Ishikawa (cell line): ENCODE measurements around the gene ACTA2.

ENCODE experiments used
- CEBPB ChIP-seq: IDR thresholded peaks from 2 replicates; pipeline ENCODE4 v1.6.1; 2012
- CREB1 ChIP-seq: IDR thresholded peaks from 2 replicates; pipeline ENCODE4 v1.6.1; 2012; ENCODE audit warnings: low read depth
- EGR1 ChIP-seq: IDR thresholded peaks from 2 replicates; pipeline ENCODE4 v1.6.1; 2012
- EP300 ChIP-seq: IDR thresholded peaks from 2 replicates; pipeline ENCODE4 v1.6.1; 2012; ENCODE audit warnings: borderline replicate concordance
- FOXM1 ChIP-seq: IDR thresholded peaks from 2 replicates; pipeline ENCODE4 v1.6.1; 2012; ENCODE audit warnings: low read depth, borderline replicate concordance
- NFIC ChIP-seq: IDR thresholded peaks from 2 replicates; pipeline ENCODE4 v1.6.1; 2012
- RAD21 ChIP-seq: IDR thresholded peaks from 2 replicates; pipeline ENCODE4 v1.6.1; 2012; ENCODE audit warnings: low read depth
- TAF1 ChIP-seq: IDR thresholded peaks from 2 replicates; pipeline ENCODE4 v1.6.1; 2012; ENCODE audit warnings: low read depth, mild to moderate bottlenecking
- TCF12 ChIP-seq: IDR thresholded peaks from 2 replicates; pipeline ENCODE4 v1.6.1; 2012; ENCODE audit warnings: low read depth
- TEAD4 ChIP-seq: IDR thresholded peaks from 2 replicates; pipeline ENCODE4 v1.6.1; 2012
- YY1 ChIP-seq: IDR thresholded peaks from 2 replicates; pipeline ENCODE4 v1.6.1; 2012; ENCODE audit warnings: low read depth
- ZBTB7A ChIP-seq: IDR thresholded peaks from 2 replicates; pipeline ENCODE4 v1.6.1; 2012; ENCODE audit warnings: low read depth
- TF ChIP-seq, protein P1 (sequence below): IDR thresholded peaks from 2 replicates; pipeline ENCODE4 v1.6.1; 2012; ENCODE audit warnings: low read depth, mild to moderate bottlenecking
- TF ChIP-seq, protein P2 (sequence below): IDR thresholded peaks from 2 replicates; pipeline ENCODE4 v1.6.1; 2012
- TF ChIP-seq, protein P3 (sequence below): IDR thresholded peaks from 2 replicates; pipeline ENCODE4 v1.6.1; 2012

ACTA2 gene

DNA sequence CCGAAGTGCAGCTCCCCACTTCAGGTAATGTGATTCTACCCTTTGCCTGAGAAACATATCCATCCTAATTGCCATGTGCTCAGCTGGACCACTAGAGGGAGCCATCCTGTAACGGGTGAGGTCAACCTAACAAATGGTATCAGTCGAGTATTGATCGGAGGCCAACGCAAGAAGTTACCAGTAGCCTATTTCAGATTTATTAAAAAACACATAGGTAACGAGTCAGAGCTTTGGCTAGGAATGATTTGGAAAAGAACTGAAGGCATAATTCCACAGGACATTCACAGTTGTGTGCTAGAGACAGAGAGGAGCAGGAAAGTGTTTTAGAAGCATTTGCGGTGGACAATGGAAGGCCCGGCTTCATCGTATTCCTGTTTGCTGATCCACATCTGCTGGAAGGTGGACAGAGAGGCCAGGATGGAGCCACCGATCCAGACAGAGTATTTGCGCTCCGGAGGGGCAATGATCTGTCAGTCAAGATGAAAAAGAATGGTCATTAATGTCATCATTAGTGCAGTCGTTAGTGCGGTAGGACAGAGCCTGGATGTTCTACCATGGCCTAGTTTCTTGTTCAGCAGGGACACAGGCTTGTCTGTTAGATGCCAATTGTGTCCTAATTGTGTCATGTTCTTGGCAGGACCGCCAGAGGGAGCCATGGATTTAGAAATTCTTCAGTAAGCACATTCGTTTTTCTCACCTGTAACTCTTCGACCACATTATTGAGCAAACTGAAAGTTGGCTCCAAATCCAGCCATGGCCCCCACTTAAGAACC lies 17.5 kb downstream of the ACTA2 start:
- TF ChIP-seq YY1 (peak; percentile 27; the same call in 1 of the 2 replicates), TEAD4 (peak; percentile 17; the same call in 1 of the 2 replicates), TCF12 (no peak), CREB1 (no peak), ZBTB7A (no peak), CEBPB (no peak), RAD21 (peak; percentile 97), EP300 (no peak), NFIC (no peak), FOXM1 (no peak), EGR1 (no peak), TAF1 (no peak; the same call in 1 of the 2 replicates)
- TF ChIP-seq, protein P1, sequence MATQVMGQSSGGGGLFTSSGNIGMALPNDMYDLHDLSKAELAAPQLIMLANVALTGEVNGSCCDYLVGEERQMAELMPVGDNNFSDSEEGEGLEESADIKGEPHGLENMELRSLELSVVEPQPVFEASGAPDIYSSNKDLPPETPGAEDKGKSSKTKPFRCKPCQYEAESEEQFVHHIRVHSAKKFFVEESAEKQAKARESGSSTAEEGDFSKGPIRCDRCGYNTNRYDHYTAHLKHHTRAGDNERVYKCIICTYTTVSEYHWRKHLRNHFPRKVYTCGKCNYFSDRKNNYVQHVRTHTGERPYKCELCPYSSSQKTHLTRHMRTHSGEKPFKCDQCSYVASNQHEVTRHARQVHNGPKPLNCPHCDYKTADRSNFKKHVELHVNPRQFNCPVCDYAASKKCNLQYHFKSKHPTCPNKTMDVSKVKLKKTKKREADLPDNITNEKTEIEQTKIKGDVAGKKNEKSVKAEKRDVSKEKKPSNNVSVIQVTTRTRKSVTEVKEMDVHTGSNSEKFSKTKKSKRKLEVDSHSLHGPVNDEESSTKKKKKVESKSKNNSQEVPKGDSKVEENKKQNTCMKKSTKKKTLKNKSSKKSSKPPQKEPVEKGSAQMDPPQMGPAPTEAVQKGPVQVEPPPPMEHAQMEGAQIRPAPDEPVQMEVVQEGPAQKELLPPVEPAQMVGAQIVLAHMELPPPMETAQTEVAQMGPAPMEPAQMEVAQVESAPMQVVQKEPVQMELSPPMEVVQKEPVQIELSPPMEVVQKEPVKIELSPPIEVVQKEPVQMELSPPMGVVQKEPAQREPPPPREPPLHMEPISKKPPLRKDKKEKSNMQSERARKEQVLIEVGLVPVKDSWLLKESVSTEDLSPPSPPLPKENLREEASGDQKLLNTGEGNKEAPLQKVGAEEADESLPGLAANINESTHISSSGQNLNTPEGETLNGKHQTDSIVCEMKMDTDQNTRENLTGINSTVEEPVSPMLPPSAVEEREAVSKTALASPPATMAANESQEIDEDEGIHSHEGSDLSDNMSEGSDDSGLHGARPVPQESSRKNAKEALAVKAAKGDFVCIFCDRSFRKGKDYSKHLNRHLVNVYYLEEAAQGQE: no peak
- TF ChIP-seq, protein P2, sequence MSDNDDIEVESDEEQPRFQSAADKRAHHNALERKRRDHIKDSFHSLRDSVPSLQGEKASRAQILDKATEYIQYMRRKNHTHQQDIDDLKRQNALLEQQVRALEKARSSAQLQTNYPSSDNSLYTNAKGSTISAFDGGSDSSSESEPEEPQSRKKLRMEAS: 0 out of 2 replicates have a peak, but pooled peaks have one; percentile 40
- TF ChIP-seq, protein P3, sequence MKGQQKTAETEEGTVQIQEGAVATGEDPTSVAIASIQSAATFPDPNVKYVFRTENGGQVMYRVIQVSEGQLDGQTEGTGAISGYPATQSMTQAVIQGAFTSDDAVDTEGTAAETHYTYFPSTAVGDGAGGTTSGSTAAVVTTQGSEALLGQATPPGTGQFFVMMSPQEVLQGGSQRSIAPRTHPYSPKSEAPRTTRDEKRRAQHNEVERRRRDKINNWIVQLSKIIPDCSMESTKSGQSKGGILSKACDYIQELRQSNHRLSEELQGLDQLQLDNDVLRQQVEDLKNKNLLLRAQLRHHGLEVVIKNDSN: no peak

DNA sequence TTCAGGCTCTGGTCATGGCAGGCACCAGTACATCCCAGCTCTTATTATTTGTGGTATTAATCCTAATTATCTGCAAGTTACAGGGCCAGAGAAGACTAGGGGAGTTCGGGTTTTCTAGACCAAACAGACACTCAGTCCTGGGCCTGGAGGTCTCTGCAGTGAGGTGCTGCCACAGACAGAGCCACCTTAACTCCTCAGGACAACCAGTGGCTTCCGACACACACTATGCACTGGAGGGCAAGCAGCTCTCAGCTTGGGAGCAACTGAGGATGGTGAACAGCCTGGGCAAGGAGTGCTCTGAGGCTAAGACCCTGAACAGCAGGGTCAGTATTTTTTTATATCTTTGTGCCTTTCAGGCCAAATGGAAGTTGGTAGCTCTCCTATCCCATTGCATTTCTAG lies 19.0 kb downstream of the ACTA2 start:
- TF ChIP-seq CREB1: no peak
- no peak for TF ChIP-seq EGR1
- TF ChIP-seq TAF1: no peak
- TF ChIP-seq, protein P1: no peak
- no peak for TF ChIP-seq YY1
- TF ChIP-seq FOXM1: no peak
- no peak for TF ChIP-seq TEAD4
- no peak for TF ChIP-seq NFIC
- TF ChIP-seq, protein P2: no peak
- no peak for TF ChIP-seq TCF12
- no peak for TF ChIP-seq EP300
- TF ChIP-seq CEBPB: no peak

DNA sequence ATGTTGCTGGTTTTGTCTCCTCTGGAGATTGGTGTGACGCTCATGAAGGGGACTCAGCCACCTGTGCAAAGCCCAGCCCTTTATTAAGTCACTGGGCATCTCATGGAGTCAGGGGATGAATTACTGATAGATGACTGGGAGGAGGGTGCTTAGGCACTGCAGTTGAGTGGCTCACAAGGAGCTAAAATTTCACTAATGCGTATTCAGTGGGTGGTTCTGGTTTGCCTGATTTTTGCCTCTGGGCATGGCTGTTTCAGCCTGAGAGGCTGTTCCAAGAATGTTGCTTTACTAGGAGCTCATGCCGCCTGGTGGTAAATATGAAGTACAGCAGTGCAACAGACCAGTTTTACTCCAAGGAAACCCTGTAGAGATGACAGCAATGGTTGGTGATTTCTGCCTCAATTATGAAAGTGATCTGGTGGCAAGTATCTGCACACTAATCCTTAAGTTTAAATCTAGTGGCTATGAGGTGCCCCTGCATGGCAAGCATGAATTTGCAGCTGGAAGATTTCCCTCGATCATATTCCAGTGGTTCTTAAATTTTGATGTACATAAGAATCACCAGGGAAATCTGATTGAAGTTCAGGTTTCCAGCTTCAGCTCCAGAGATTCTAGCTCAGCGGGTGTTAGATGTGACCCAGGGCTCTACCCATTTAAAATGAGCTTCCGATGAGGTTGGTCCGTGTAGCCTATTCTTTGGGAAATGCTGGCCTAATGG lies 19.9 kb downstream of the ACTA2 start:
- TF ChIP-seq TCF12 (no peak), FOXM1 (no peak), YY1 (0 out of 2 replicates have a peak, but pooled peaks have one; percentile 32), EGR1 (no peak), ZBTB7A (no peak), EP300 (no peak), NFIC (peak; percentile 57), TEAD4 (peak; percentile 91), TAF1 (no peak; the same call in 1 of the 2 replicates), RAD21 (peak; percentile 98), CREB1 (no peak), CEBPB (no peak)
- TF ChIP-seq, protein P3: 0 out of 2 replicates have a peak, but pooled peaks have one; percentile 10
- TF ChIP-seq, protein P2: no peak
- TF ChIP-seq, protein P1: no peak
